ENCODE results near the gene ELMO1. TPM values are rescaled to one million over a fixed set of nuclear protein-coding genes. Genes with fewer than 3 reads are reported as not detected.

ELMO1 gene
- total and polyA plus RNA-seq, 10 donors = 26.0 to 494 (median 201) TPM

GRCh38 chr7:37352974-37353948 lies 95.4 kb downstream of the ELMO1 start:
- WGBS, 5 donors = 26 to 50% (median 34%) methylated on average over 32 of the region's 32 CpGs
- intact Hi-C loops (cut with DNase I; ENCODE audit: low total_unique reads) = no loop called here
- no peaks in the 10 kb centered on the region for H3K27me3 ChIP-seq (replicated peaks in 1 of 7)
- peaks cover 12 to 81% (median 63%) of the 10 kb centered on the region in 6 donors for H3K4me1 ChIP-seq
- no peaks in the 10 kb centered on the region for H3K36me3 ChIP-seq
- H3K4me3 ChIP-seq = peak overlapping the region; percentile 25 to 73 (median 45)
- DNase-seq = peak; percentile 87
- H3K9me3 ChIP-seq = no peaks in the 10 kb centered on the region
- TF ChIP-seq POLR2A (IDR thresholded peaks at IDR 0.05) (no peak), POLR2AphosphoS5 (IDR thresholded peaks at IDR 0.05) (peak in 2 of 3 donors; percentile 33 to 66)
- TF ChIP-seq, protein P1, sequence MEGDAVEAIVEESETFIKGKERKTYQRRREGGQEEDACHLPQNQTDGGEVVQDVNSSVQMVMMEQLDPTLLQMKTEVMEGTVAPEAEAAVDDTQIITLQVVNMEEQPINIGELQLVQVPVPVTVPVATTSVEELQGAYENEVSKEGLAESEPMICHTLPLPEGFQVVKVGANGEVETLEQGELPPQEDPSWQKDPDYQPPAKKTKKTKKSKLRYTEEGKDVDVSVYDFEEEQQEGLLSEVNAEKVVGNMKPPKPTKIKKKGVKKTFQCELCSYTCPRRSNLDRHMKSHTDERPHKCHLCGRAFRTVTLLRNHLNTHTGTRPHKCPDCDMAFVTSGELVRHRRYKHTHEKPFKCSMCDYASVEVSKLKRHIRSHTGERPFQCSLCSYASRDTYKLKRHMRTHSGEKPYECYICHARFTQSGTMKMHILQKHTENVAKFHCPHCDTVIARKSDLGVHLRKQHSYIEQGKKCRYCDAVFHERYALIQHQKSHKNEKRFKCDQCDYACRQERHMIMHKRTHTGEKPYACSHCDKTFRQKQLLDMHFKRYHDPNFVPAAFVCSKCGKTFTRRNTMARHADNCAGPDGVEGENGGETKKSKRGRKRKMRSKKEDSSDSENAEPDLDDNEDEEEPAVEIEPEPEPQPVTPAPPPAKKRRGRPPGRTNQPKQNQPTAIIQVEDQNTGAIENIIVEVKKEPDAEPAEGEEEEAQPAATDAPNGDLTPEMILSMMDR (IDR thresholded peaks at IDR 0.05 in 8 of 11, conservative IDR thresholded peaks at IDR 0.05 in 3 of 11) = peak; percentile 37 to 84 (median 75)
- peak overlapping the region in 7 of 8 donors; percentile 13 to 83 (median 55) for H3K27ac ChIP-seq

DNA sequence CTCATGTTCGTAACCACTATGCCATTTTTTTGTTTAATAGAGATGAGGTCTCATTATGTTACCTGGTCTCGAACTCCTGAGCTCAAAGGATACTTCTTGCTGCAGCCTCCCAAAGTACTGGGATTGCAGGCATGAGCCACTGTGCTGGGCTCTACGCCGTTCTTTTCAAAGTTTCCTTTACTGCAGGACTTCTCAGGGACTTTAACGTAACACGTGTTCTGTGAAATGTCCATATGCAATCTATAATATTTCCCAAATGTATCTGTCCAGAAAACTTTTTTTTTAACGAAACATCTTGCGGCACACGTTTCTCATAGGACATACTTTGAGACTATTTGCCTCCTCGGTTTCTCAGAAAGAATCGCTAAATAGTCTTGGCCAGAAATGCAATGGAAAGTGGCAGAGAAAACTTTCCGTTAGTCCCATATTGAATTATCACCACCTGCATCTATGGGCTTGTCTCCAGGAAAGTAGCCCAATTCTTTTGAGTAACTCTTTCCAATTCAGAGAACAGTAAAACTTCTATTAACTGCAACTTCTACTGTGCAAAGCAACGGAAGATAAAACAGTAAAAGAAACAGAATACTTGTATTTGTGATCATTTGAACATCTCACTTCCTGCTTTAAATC lies 96.3 kb downstream of the ELMO1 start:
- Histone ChIP-seq H3K27me3 (replicated peaks in 1 of 7) (no peaks in the 10 kb centered on the region), H3K4me1 (peaks cover 12 to 81% (median 62%) of the 10 kb centered on the region in 6 donors), H3K27ac (peak overlapping the region in 3 of 8 donors; percentile 76 to 83 (median 76)), H3K4me3 (peak overlapping the region in 5 of 8 donors; percentile 42 to 73 (median 49)), H3K9me3 (no peaks in the 10 kb centered on the region), H3K36me3 (no peaks in the 10 kb centered on the region)
- DNase-seq = no peak
- intact Hi-C loops (cut with DNase I; ENCODE audit: low total_unique reads) = no loop called here
- 51 to 80% (median 66%) methylated on average over 13 of the region's 13 CpGs for WGBS, 5 donors
- no peak for TF ChIP-seq POLR2AphosphoS5 (IDR thresholded peaks at IDR 0.05)
- TF ChIP-seq POLR2A (IDR thresholded peaks at IDR 0.05) = no peak
- TF ChIP-seq, protein P1 (IDR thresholded peaks at IDR 0.05 in 8 of 11, conservative IDR thresholded peaks at IDR 0.05 in 3 of 11) = no peak

- H3K4me1 ChIP-seq = peaks cover 12 to 86% (median 65%) of the 10 kb centered on the region in 6 donors
- DNase-seq = no peak
- TF ChIP-seq POLR2AphosphoS5 (IDR thresholded peaks at IDR 0.05) (no peak), POLR2A (IDR thresholded peaks at IDR 0.05) (no peak)
- TF ChIP-seq, protein P1 (IDR thresholded peaks at IDR 0.05 in 8 of 11, conservative IDR thresholded peaks at IDR 0.05 in 3 of 11) = no peak
- peak overlapping the region in 2 of 8 donors; percentile 78 to 86 for H3K27ac ChIP-seq
- H3K27me3 ChIP-seq (replicated peaks in 1 of 7) = no peaks in the 10 kb centered on the region
- H3K4me3 ChIP-seq = peak overlapping the region in 1 of 8 donors; percentile 73
- H3K36me3 ChIP-seq = no peaks in the 10 kb centered on the region
- H3K9me3 ChIP-seq = no peaks in the 10 kb centered on the region
- intact Hi-C loops (cut with DNase I; ENCODE audit: low total_unique reads) = no loop called here
- WGBS, 5 donors = 76 to 89% (median 83%) methylated on average over 4 of the region's 4 CpGs
Observed at GRCh38 chr7:37351716-37352115, 96.9 kb downstream of the ELMO1 start.

Data from spleen (tissue), 11 donors.